GM12878 (cell line): ENCODE results near the gene RFX1.
"Not testable (repeated sequence)": the region's sequence is repeated elsewhere in the genome, so short reads cannot be mapped to it uniquely, and the experiment has no call there.

Experiments used
- BACH1 ChIP-seq: fragments of 450-650 bp; IDR thresholded peaks from 2 replicates; pipeline ENCODE4 v1.6.1; 2017; ENCODE audit warnings: mild to moderate bottlenecking, borderline replicate concordance
- POLR2A ChIP-seq: IDR thresholded peaks from 2 replicates; pipeline ENCODE4 v1.6.1; 2011; ENCODE audit warnings: low read depth, mild to moderate bottlenecking, low read length

DNA sequence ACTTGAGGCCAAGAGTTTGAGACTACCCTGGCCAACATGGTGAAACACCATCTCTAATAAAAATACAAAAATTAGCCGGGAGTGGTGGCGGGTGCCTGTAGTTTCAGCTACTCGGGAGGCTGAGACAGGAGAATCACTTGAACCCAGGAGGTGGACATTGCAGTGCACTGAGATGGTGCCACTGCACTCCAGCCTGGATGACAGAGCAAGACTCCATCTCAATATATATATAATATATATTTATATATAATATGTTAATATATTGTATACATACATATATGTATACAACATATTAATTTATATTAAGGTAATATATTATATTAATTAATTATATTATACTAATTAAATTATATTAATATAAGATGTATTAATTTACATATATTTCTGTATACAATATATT is 13.6 kb upstream of the RFX1 start:
- TF ChIP-seq BACH1, POLR2A: not testable (repeated sequence)
